SKM-1 (cell line): ENCODE measurements around the gene GALNT18.

Experiments used
- DNase-seq: peaks from one replicate; lab custom pipeline; 2025; ENCODE audit not compliant: unreplicated experiment; lab: John Stamatoyannopoulos, UW

Gene GALNT18

DNA sequence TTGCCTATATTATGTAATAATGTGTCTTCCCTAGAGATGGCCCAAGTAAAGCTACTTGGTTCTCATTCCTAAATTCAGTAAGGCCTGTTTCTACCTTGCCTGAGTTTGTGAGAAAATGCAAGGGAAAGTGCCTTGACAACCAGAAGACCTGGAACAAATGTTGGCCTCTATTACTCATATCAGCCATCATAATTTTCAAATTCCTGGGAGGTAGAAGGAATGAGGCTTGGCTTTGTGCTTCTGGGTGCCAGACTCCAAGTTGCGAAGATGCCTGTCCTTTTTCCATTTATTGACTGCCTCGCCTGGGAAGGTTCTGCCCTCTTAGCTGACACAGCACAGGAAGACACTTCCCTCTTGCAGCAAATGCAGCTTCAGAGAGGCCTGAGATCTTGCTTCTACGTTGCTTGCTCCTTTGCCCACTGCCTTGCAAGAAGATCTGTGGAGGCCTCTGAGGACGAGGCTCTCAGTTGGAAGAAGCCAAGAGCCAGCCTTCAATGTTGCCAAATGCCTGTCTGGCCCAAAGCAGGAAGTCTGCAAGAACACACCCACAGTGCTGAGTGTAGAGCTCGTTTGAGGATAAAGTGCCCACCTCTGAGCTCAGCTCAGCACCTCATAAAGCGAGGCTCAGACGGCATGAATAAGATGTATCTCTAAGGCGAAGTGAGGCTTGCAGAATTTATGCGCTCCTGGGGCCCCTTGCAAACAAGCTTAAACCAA, 120.1 kb downstream of the GALNT18 start:
- DNase-seq = peak; percentile 30

DNA sequence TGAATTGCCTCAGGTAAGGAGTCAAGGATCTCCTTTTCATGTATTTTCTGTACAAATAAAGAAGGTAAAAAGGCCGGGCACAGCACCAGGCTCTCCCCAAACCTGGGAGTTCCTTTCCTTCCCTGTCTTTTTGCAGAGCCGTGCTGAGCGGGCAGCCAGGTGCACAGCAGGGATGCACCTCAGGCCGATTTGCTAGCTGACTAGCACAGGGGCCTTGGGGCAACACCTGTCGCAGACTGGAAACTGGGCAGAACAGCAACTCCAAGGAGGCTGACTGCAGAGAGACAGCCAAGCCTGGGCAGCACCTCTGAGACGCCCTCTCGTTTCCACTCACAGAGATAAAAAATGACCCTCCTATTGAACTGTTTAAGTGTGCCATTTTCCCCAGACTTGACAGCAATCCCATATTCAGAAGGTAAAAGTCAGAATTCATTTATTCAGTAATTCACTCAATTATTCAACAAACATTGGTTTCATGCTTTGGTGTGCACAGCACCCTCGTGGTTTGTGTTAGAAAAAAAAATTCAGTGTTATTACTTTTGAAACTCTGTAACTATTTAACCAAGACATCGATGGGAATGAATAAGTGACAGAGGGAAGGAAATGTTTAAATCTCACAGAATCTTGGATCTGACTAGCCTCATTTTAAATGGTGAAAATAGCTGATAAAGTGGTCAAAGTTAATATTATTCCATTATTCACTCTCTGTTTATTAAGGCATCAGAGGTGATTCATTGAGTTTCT, 120.9 kb downstream of the GALNT18 start:
- no peak for DNase-seq

DNA sequence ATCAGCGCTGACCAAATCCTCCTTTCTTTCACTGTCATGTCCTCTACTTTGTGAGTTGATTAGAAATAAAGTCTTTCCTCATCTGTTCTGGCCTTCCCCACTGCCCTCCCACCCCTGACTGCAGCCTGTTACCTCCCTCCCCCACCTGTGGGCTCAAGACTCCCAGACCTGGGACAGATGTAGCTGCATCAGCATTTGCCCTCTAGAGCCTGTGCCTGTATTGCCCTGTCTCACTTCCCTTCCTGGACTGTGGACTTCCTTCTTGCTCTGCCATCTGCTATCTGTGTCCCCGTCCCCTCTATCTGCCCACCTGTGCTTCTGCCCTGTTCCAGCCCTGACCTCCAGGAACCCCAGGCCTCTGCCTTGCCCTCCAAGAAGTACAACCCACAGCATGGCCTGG, 122.5 kb downstream of the GALNT18 start:
- no peak for DNase-seq

DNA sequence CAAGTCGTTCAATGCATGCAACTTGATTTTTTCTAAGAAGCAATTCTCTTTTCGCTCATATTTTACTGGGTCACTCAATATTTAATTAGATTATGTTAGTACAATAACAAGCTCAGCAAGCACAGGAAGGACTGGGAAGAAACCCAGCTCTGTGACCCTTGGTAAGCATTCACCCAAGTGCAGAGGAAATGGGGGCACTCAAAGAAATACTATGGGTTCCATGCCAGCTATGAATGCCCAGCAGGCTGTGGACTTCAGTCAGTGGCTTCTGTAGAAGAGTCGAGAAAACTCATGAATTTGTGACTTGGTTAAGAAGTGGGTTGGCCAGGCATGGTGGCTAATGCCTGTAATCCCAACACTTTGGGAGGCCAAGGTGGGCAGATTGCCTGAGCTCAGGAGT, 123.6 kb downstream of the GALNT18 start:
- DNase-seq = no peak

DNA sequence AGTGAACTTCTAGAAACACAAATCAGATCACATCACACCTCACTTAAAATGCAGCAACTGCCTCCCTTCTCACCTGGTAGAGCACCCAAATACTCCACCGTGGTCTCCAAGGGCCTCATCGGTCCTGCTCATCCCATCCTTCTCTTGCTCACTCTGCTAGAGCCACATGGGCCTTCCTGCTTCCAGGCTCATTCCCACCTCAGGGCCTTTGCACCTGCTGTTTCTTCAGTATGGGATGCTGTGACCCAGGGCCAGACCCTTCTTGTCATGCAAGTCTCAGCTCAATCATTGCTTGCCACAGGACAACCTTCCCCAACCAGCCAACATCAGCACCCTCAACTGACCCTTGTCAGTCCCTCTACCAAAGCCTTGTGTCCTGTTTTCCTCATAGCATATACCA, 124.9 kb downstream of the GALNT18 start:
- no peak for DNase-seq

DNA sequence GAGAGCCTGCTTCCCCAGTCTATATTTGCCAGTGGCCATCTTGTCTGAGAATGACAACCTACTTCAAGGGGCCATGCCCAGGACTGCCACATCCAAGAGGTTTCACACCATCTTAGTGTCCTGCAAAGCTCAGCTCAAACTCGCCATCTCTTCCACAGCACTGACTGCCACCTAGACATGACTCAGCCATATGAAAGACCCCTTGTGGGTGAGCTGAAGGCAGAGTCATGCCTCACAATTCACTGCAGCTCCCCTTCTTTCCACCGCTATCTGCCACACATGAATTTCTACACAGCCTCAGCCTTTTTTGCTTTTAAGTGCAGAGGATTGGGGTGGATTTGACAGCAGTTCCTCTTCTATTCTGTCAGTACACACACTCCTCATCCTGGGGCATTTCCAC, 127.5 kb downstream of the GALNT18 start:
- DNase-seq = no peak

DNA sequence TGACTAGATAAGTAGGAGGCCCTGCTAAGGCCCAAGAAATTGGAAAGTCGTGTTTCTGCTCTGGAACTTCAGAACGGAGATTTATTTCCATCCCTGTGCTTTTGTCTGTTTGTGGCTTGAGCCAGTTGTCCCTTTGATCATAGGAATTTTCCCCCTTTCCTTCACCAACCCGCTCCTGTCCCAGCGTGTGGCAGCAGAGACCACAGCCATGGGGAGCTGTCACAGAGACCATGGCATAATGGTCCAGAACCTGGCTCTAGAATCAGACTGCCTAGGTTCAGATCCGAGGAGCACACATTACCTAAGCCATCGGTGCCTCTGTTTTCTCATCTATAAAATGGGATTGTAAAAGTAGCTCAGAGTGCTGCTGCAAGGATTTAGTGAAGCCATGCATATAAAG, 128.1 kb downstream of the GALNT18 start:
- DNase-seq = no peak

DNA sequence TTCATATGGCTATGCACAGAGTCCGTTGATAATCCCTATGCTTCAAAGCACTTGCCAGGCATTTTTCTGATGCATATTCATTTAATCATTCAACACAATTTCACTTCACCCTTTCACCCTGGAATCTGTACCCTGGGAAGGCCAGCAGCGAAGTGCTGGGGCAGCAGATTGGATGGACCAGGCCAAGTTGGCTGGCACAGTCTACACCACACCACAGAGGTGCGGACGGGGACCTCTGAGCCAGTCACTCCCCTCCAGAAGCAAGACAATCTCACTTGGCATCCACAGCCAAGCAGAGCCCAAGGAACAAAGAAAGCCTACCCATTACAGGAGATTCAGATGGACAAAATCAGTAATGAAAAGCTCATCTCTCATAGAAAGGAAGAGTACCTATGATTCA, 130.2 kb downstream of the GALNT18 start:
- no peak for DNase-seq

DNA sequence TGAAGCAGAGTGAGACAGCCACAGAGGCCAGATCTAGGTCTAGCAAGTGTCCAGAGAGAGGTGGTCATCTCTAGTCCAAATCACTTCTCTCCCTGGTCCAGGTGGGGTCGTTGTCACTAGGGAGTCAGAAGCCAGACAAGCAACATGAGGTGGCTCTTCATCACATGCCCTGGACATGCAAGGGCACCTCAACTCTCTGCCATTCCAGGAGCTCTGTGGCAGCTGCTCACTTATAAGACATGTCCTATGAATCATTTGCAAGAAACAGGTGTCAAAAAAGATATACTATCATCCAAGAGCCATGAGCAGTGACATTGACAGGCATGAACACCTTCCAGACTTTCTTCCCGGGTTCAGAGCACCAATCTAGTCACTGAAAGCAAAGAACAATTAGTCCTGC, 130.8 kb downstream of the GALNT18 start:
- DNase-seq = no peak

DNA sequence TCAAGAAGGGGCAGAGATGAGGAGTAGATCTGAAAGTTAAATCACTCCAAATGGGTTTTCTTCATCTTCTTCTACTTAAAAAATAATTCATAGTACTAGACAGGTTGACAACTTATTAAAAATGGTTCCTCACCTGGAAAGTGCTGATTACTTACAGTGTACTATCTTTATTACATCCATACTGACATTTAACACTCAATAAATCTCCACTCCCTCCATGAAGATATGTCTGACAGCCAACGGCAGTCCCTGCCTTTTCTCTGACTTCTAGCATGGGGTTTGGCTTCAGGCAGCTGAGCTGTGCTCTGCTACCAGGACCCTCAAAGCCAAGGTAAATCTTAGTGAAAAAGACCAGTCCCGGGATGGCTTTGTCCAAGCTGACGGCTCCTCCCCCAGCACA, 135.4 kb downstream of the GALNT18 start:
- no peak for DNase-seq

DNA sequence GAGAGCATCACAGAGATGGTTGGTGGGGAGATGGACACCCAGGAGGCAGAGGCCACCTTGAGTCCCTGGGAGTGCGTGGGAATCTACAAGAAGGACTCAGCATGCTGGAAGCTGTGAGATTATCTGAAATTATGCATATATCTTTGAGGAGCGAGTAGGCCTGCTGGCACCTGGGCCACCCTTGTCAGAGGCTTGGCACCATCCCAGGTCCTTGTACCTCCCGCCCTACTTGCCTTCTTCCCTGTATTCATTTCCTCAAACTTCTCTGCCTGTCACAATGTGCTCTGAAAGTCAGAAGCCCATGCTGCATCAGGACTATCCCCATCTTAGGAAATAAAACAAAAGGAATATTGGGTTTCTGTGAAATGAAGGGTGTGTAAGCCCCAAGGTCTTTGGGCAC, 135.8 kb downstream of the GALNT18 start:
- no peak for DNase-seq

DNA sequence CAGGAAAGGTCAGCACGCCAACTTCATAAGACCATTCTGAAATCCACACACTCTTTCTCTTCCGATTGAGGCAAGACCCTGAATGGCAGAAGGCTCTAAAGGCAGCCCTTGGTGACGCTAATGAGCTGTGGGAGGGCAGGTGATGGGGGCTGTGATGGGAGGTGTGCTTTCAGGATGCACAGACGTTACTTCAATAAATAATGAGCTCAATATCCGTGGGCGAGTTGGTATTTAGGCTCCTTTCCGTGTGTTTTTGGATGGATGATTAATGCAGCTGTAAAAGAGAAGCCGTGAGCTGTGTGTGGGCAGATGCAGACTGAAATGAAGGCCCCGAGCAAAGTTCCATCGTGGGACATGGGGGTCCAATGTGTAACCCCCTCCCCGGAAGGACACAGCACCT, 138.2 kb downstream of the GALNT18 start:
- no peak for DNase-seq

DNA sequence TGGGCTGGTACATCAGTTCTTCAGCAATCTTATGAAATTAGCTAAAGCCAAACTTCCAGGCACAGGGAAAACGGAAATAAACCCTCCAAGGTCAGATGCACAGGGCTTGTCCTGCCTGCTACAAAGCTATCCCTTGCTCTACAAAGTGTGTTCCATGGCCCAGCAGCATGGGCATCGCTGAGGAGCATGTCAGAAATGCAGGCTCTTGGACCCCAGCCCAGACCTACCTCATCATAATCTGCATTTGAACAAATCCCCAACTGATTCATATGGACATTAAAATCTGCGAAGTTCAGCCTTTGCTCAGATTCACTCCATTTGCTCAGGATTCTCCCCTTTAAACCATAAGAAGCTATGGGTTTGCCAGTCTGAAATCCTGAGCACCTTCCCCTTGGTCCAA, 139.1 kb downstream of the GALNT18 start:
- no peak for DNase-seq

DNA sequence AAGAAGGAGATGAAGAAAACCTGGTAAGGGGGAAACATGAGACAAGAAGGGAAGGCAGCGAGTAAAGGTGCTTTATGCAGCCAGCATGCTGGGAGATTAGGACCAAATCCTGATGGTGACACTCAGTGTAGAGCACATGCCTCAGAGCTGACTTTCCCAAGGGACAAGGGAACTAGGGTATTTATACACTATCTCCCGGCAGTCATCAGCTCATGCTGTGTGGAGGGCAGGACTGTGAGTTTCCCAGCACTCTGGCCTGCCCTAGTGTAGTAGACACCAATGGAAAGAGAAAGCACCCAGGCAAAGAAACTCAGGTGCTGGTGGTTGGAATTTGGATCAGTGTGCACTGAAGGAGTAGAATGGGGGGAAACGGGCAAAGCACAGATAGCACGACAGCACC, 140.4 kb downstream of the GALNT18 start:
- no peak for DNase-seq

DNA sequence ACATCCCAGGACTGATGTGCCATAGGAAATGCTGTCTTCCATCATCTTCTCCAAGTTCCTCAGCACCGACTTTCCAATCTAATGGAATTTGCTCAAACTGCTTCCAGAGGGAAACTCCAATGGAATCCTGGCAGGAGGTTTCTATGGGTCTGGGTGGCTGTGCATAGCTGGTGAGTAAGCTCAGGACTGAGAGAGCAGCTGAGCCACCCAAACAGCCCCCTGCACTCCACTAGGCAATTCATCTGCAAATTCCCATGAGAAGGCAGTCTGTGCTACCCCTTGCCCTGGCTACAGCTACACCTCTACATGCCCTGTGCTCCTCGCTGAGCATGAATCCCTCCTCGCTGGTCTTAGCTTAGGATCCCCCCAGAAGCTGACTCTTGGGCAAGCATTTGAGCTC, 140.8 kb downstream of the GALNT18 start:
- DNase-seq = no peak

DNA sequence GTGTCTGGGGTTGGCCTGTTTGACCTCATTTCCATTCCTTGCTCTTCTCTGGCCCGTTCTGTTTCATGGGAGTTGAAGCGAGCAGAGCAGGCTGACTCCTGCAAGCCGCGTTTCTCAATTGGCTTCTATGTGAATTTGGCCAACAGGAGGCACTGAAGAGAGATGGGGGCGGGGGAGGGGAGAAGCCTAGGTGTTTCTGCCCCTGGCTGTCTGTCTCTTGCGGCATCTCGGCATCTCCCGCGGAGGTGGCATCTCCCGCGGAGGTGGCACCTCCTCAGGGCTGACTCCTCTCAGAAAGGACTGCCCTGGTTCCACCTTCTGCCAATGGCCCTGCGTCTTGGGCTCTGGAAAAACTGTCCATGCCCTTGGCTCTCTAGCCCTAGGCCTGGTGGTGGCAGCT, 143.1 kb downstream of the GALNT18 start:
- no peak for DNase-seq

DNA sequence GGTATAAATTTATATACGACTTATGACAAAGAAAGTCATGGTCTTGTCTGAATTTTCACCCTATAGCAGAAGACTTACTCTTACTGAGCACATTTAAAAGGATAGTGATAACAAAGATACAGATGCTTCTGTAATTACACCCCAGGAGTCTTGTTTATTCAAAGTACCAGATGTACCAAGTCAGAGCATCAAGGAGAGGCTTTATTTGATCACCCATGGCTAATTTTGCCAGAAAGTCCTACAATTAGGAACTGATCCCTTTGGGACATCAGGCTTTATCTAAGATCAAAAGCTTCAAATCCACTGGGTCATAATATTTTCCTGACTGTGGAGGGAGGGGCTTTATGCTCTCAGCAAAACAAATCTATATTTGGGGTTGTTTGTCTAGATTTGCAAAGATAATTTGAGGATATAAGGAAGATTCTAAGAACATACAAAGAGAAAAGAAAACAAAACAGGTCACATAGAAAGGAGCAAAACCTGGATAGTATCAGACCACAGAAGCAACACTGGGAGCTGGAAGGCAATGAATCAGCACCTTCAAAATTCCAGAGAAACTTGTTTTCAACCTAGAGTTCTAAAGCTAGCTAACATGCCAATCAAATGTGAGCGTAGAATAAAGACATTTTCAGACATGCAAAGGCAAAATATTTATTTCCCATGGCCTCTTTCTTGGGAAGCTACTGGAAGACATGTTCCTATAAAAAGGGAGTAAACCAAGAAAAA, 143.9 kb downstream of the GALNT18 start:
- no peak for DNase-seq

DNA sequence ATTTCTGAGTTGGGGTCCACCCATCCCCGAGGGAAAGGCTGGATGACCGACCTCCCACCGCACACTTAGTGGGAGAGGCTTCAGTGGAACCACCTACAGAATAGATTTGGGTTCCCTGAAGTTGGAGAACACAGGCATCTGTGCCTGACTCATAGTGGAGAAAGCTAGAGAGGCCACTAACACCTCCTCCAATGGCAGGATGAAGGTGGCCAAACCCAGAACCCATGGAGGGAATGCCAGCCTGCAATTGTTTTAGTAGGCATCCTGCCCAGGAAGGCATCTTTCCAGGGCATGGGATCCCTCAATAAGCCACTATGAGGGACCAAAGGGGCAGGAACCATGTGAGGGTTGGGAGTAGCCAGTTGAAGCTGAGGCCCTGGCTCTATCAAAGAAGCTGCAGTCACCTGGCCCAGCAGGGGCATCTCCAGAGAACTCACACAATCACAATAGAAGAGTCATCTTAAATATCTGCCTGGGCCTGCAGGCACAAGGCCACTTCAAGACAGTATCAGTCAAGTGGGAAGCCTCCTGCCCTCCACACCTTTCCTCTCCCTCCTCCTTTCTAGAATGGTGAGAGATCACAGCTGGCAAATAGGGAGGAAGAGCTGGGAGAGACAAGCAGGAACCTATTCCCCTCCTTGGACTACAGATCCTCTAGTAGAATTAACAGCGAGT, 144.7 kb downstream of the GALNT18 start:
- no peak for DNase-seq

DNA sequence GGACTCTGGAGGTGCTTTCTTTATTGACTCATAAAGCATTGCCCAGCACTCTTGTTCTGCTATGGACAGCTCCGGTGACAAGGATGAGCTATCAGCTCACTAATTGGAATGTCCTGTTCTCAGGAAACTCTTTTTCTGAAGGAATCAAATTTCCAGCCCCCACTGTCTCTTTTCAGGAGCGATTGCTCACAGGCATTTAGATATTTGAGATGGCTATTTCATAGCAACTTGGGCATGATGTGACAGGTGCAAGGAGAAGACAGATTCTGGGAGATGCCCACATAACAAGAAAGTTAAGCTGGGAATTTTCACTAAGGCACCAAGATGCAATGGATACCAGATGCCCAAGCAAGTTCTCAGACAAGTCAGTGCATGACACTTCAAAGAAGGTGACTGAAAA, 145.3 kb downstream of the GALNT18 start:
- no peak for DNase-seq

DNA sequence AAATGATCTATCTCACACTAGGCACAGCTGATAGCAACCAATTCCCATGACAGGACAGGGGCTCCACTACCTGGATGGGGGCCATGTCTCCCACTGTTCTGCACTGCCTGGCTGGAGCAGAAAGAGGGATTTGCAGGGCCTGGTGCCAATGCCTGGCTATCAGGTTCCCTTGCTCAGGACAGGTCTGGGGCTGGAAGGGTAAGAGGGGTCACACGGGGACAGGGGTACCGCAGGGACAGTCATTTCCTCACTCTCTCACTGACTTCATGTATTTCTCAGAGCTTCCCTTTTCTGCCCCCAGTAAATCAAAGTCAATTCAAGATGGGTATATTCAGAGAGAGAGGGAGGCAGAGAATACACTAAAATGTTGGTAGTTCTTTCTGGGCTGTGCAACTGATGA, 149.7 kb downstream of the GALNT18 start:
- DNase-seq = peak; percentile 74

DNA sequence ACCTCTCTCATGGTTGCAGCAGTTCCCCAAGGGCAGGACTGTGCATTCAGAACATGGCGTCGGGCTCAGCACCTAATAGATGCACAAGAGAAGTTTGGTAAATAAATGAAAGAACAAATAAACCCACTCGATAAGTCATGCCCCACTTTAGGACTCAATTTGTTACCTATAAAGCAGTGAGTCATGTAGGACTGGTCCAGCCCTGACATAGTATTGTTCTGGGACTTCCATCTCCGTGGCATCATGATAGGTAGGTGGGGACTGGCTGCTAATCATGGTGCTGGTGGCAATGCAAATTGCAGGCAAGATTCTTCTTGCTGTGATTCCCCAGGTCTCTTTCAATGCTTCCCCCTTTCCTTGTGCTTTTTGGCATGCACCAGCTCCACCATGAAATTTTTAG, 150.6 kb downstream of the GALNT18 start:
- DNase-seq = no peak

DNA sequence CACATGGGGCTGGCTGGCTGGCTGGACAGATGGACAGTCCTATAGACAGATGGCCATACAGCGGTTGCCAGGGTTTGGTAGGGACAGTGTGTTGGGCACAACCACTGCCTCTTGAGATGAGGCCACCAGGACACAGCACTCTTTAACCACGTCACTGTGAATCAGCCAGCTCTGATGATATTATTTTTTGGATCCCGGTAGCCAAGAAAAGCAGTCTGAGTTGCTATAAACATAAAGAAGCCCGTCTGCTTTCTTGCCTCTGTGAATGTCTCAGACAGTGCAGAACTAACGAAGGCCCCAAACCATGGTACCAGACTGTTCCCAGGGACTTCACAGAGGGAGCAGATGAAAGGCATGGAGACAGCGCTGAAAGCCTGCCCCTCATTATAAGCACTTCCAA, 152.9 kb downstream of the GALNT18 start:
- no peak for DNase-seq
